Small intestine (tissue), 7 donors: ENCODE results near the gene PSRC1. TPM values are rescaled to one million over a fixed set of nuclear protein-coding genes. Genes with fewer than 3 reads are reported as not detected.

Experiments used
- DNase-seq, 2 donors: peaks; one replicate each; pipeline versions ENCODE4 v3.0.0 to v3.0.0-alpha.2; 2013
- FAIRE-seq: peaks from 2 replicates; lab custom pipeline; 2012; peaks lifted over from hg19 to GRCh38; lab: Jason Lieb, UNC
- H3K27ac ChIP-seq, 3 donors: one replicate each; pipeline ENCODE4 v1.5.1; 2013; ENCODE audit warnings: low read length in 2 of 3, mild to moderate bottlenecking in 2 of 3, control low read depth in 1 of 3, inconsistent platforms in 1 of 3, low read depth in 1 of 3, moderate library complexity in 1 of 3
- H3K27me3 ChIP-seq, 3 donors: one replicate each; pipeline ENCODE4 v1.6.1; 2013; ENCODE audit warnings: low read length in 3 of 3, inconsistent platforms in 1 of 3; ENCODE audit not compliant: control insufficient read depth in 3 of 3, insufficient read depth in 3 of 3
- H3K36me3 ChIP-seq, 3 donors: one replicate each; pipeline ENCODE4 v1.6.1; 2013; ENCODE audit warnings: low read length in 3 of 3, inconsistent platforms in 1 of 3, low read depth in 1 of 3, mild to moderate bottlenecking in 1 of 3, moderate library complexity in 1 of 3; ENCODE audit not compliant: control insufficient read depth in 3 of 3, insufficient read depth in 2 of 3
- H3K4me1 ChIP-seq, 3 donors: one replicate each; pipeline ENCODE4 v1.6.1; 2013; ENCODE audit warnings: low read length in 2 of 3, inconsistent platforms in 1 of 3, low read depth in 1 of 3, mild to moderate bottlenecking in 1 of 3, moderate library complexity in 1 of 3; ENCODE audit not compliant: control insufficient read depth in 3 of 3, insufficient read depth in 2 of 3
- H3K4me3 ChIP-seq, 3 donors: one replicate each; pipeline ENCODE4 v1.5.1; 2013; ENCODE audit warnings: low read length in 3 of 3, control low read depth in 1 of 3, inconsistent platforms in 1 of 3, low read depth in 1 of 3, mild to moderate bottlenecking in 1 of 3, moderate library complexity in 1 of 3
- H3K9me3 ChIP-seq, 2 donors: one replicate each; pipeline ENCODE4 v1.6.1; 2013; ENCODE audit warnings: low read depth in 1 of 2, low read length in 1 of 2; ENCODE audit not compliant: control insufficient read depth in 2 of 2, insufficient read depth in 1 of 2
- WGBS, 3 donors: extraction: QIAGEN DNeasy Blood & Tissue Kit; methylation state at CpG; one replicate each; pipeline ENCODE4 v1.1.7; 2013; 5-methylcytosine and 5-hydroxymethylcytosine counted together
- polyA plus RNA-seq, 4 donors: library from polyadenylated mRNA; stranded (reverse) in 3 of 4; unstranded in 1 of 4; fragments of 200-250 nt in 3 of 4; fragments of 120-200 nt in 1 of 4; gene quantifications; one replicate each; pipeline versions ENCODE4 v1.2.1 to v1.2.3, GENCODE V29; 2013
- donor health status: healthy with polysubstance abuse.
- donor health status: control.
- donor health status: control.
- donor health status: Bipolar disorder and iron deficiency.
- donor health status: healthy.

Gene PSRC1
- polyA plus RNA-seq, 4 donors = 0.67 to 15.5 (median 8.0) TPM

DNA sequence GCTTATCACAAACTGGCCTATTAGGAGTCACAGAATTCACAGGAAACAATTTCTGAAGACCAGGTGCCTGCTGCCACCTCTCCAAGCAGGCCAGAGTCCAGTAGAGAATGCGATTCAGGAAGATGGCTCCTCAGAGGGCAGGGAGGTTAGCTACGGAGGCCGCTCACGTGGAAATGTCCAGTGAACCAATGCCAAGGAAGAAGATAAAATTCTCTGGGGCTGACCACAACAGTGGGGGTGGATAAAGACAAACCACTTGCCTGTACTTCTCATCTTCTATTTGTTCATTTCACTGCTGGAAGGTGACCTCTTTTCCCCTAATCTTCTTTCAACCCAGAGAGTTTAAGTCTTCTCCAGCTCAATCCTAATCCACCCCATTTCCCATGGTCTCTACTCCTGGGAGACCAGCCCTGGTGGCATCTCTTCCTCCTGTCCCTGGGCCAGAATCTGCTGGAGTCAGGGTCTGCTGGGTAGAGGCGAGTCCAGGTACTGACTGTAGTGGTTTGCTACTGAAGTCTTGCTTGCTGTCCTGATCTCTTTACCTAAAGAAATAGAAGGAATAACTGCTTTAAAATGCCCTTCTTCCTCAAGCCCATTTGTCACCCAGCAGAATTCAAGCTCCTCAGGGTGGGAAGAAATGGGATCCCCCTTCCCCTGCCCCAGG is 3.2 kb downstream of the PSRC1 start:
- no peaks in the 10 kb centered on the region for H3K27me3 ChIP-seq
- H3K4me1 ChIP-seq = peaks cover 0 to 52% (median 4%) of the 10 kb centered on the region in 3 donors
- whole genome bisulfite sequencing, 3 donors = 81 to 90% (median 84%) methylated on average over 5 of the region's 5 CpGs
- DNase-seq (no peak), FAIRE-seq (no peak)
- no peaks in the 10 kb centered on the region for H3K9me3 ChIP-seq
- H3K27ac ChIP-seq = no peak overlapping the region
- H3K4me3 ChIP-seq = no peak overlapping the region
- H3K36me3 ChIP-seq = peaks cover 0 to 22% (median 0%) of the 10 kb centered on the region in 3 donors

- Histone ChIP-seq H3K36me3 (peaks cover 0 to 36% (median 0%) of the 10 kb centered on the region in 3 donors), H3K4me3 (no peak overlapping the region), H3K27ac (peak overlapping the region; percentile 3 to 79 (median 17)), H3K27me3 (no peaks in the 10 kb centered on the region), H3K4me1 (peaks cover 0 to 65% (median 0%) of the 10 kb centered on the region in 3 donors), H3K9me3 (no peaks in the 10 kb centered on the region)
- peak; percentile 91 to 94 for DNase-seq
- no peak for FAIRE-seq
- 39 to 60% (median 47%) methylated on average over 7 of the region's 7 CpGs for WGBS, 3 donors
These were observed 5.3 kb downstream of the PSRC1 start for GRCh38 chr1:109277434-109278204.

DNA sequence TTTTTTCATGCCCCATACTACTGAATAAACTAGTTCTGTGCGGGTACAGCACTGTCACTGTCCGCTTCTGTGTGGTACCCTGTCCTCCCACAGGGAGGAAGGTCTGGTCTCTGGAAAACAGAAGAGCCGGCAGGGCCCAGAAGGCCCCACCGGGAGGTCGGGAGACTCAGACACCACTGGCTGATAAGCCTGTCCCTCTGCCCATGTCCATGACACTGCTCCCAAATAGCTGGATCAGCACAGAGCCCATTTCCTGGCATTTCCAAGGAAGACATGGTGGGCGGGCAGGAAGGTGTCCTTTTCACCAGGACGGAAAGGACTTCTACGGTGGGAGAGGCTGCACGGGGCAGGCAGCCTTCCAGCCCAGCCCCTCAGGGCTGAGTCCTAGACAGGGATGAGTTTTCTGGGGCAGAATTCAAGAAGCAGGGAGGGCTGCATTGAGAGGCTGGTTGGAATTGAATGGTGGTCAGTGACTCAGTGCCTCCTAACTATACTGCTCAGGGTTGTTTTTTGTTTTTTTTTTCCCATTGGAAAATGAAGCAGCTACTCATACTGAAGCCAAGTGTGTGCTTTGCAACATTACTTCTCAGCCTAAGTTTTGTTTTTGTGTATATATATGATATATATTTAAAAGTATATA is 7.1 kb downstream of the PSRC1 start:
- Histone ChIP-seq H3K27me3 (no peaks in the 10 kb centered on the region), H3K36me3 (peaks cover 0 to 50% (median 0%) of the 10 kb centered on the region in 3 donors), H3K4me1 (peaks cover 0 to 54% (median 0%) of the 10 kb centered on the region in 3 donors), H3K4me3 (no peak overlapping the region), H3K9me3 (no peaks in the 10 kb centered on the region), H3K27ac (peak overlapping the region in 1 of 3 donors; percentile 9)
- WGBS, 3 donors = 77 to 88% (median 86%) methylated on average over 9 of the region's 9 CpGs
- no peak for DNase-seq
- FAIRE-seq = no peak

GRCh38 chr1:109274533-109275476 is 8.1 kb downstream of the PSRC1 start:
- peak overlapping the region in 1 of 3 donors; percentile 76 for H3K27ac ChIP-seq
- peaks cover 0 to 53% (median 0%) of the 10 kb centered on the region in 3 donors for H3K36me3 ChIP-seq
- DNase-seq (peak; percentile 58 to 69), FAIRE-seq (no peak)
- 16 to 39% (median 36%) methylated on average over 22 to 24 of the region's 24 CpGs for WGBS, 3 donors
- H3K27me3 ChIP-seq = no peaks in the 10 kb centered on the region
- H3K9me3 ChIP-seq = no peaks in the 10 kb centered on the region
- peak overlapping the region in 1 of 3 donors; percentile 1 for H3K4me3 ChIP-seq
- H3K4me1 ChIP-seq = peaks cover 0 to 54% (median 0%) of the 10 kb centered on the region in 3 donors

DNA sequence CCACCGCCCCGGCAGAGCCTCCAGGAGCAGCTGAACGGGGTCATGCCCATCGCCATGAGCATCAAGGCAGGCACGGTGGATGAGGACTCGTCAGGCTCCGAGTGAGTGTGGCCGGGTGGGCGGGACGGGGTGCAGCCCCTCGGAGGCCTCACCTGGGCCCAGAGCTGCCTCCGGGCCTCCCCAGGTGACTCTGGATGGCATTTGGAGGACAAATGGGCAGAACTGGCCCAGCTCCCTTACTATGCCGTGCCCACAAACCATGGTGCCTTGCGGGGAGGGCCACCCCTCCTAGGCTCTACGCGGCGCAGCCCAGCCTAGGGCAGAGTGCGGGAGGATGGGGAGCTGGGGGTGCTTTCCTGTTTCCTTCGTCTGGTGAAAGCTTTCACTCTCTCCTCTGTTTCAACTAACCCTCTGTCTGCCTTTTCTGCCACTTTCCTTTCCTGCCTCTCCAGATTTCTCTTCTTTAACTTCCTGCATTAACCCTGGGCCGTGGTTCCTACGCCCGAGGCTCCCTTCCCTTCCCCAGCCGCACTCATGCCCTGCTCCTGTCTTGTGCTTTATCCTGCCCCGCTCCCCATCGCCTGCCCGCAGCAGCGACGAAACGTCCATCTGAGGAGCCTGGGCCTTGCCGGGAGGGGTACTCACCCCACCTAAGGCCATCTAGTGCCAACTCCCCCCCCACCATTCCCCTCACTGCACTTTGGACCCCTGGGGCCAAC is 9.2 kb downstream of the PSRC1 start:
- DNase-seq = no peak
- H3K9me3 ChIP-seq = no peaks in the 10 kb centered on the region
- no peak overlapping the region for H3K4me3 ChIP-seq
- H3K27ac ChIP-seq = peak overlapping the region in 1 of 3 donors; percentile 76
- 74 to 83% (median 81%) methylated on average over 27 to 30 of the region's 30 CpGs for WGBS, 3 donors
- no peak for FAIRE-seq
- peaks cover 0 to 53% (median 0%) of the 10 kb centered on the region in 3 donors for H3K4me1 ChIP-seq
- peaks cover 0 to 61% (median 0%) of the 10 kb centered on the region in 3 donors for H3K36me3 ChIP-seq
- no peaks in the 10 kb centered on the region for H3K27me3 ChIP-seq

GRCh38 chr1:109272831-109273547 is 10.0 kb downstream of the PSRC1 start:
- H3K27ac ChIP-seq = no peak overlapping the region
- no peak for FAIRE-seq
- H3K4me1 ChIP-seq = peaks cover 0 to 46% (median 0%) of the 10 kb centered on the region in 3 donors

More at GRCh38 chr1:109272831-109273547, 10.0 kb downstream of the PSRC1 start:
- H3K27me3 ChIP-seq = no peaks in the 10 kb centered on the region
- peaks cover 0 to 66% (median 0%) of the 10 kb centered on the region in 3 donors for H3K36me3 ChIP-seq
- no peaks in the 10 kb centered on the region for H3K9me3 ChIP-seq
- peak in 1 of 2 donors; percentile 33 for DNase-seq
- no peak overlapping the region for H3K4me3 ChIP-seq
- 86 to 89% (median 89%) methylated on average over 12 to 16 of the region's 16 CpGs for WGBS, 3 donors
